Measurements from ENCODE around the gene FADS1.

DNA sequence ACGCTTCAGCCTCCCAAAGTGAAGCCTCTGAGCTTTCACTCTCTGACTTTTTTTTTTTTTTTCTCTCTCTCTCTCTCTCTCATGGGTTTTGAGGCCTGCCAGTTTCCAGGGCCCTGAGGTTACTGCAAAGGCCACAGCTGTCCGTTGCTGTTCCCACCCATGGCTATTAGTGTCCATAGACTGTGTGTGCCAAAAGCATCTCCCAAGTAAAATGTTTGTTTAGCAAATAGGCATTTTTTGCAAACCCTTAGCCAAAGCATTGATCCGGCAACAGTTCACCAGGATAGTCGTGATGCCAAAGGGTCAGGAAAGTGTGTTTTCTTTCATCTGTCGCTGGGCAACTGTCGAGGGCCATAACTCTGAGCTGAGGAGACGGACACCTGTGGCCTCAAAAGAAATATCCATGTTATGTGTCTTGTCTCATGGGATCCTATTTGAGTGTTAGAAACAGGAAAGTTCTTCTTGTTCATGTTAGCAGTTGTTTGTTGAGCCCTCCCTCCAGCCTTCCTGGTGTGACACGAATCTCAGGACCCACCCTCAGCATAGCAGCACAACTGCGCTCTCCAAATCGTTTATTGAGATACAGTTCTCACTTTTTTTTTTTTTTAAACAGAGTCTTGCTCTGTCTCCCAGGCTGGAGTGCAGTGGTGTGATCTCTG is 29.7 kb upstream of the FADS1 start:
- TF ChIP-seq YY1 (IDR thresholded peaks at IDR 0.05; ENCODE audit: insufficient read depth, insufficient read length): no peak
- TF ChIP-seq SUZ12 (IDR thresholded peaks at IDR 0.05; ENCODE audit: extremely low read depth, insufficient read depth, insufficient read length): no peak
- no peak for TF ChIP-seq ZNF274 (IDR thresholded peaks at IDR 0.05; ENCODE audit: low read depth, low read length)
